ENCODE data around the gene WHAMM. TPM values are rescaled to one million over a fixed set of nuclear protein-coding genes. Genes with fewer than 3 reads are reported as not detected.

Gene WHAMM
- total RNA-seq, 2 experiments from 2014 or later, result 8.6 to 13.6 TPM

DNA sequence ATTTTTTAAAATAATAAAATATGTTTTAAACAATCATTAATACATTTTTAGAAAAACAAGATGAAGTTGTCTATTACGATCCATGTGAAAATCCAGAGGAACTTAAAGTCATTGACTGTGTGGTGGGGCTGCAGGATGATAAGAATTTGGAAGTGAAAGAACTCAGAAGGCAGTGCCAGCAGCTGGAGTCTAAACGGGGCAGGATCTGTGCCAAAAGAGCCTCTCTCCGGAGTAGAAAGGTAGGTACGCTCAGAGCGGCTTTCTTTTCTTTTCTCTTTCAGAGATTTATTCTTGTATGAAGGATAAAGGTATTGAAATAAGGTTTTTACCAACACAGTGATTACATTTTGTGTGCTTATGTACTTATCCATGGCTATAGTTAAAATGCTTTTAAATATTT lies 13.6 kb downstream of the WHAMM start:
- intact Hi-C loops (cut with micrococcal nuclease; ENCODE audit: unreplicated experiment), result no loop called here
- H4K20me1 ChIP-seq (ENCODE audit: insufficient read depth, low read length), result no peaks in the 10 kb centered on the region
- BruUV-seq (replicated peaks), result no TSS peak
- ChIA-PET POLR2A (no interaction called here), CTCF (ENCODE audit: unreplicated experiment) (no interaction called here)
- H3K36me3 ChIP-seq (ENCODE audit: insufficient read depth, low read length), result peaks cover 96% of the 10 kb centered on the region
- H3K4me3 ChIP-seq (ENCODE audit: low read depth, low read length, poor library complexity, severe bottlenecking), result no peak overlapping the region
- no peaks in the 10 kb centered on the region for H3K4me1 ChIP-seq (ENCODE audit: insufficient read depth, low read length, poor library complexity, severe bottlenecking)
- no peak overlapping the region for H3K27ac ChIP-seq (ENCODE audit: low read depth, low read length, poor library complexity, severe bottlenecking)
- DNase-seq (ENCODE audit: low spot score), result no peak
- no peak overlapping the region for H2AFZ ChIP-seq (ENCODE audit: low read length)
- TF ChIP-seq, protein P1, sequence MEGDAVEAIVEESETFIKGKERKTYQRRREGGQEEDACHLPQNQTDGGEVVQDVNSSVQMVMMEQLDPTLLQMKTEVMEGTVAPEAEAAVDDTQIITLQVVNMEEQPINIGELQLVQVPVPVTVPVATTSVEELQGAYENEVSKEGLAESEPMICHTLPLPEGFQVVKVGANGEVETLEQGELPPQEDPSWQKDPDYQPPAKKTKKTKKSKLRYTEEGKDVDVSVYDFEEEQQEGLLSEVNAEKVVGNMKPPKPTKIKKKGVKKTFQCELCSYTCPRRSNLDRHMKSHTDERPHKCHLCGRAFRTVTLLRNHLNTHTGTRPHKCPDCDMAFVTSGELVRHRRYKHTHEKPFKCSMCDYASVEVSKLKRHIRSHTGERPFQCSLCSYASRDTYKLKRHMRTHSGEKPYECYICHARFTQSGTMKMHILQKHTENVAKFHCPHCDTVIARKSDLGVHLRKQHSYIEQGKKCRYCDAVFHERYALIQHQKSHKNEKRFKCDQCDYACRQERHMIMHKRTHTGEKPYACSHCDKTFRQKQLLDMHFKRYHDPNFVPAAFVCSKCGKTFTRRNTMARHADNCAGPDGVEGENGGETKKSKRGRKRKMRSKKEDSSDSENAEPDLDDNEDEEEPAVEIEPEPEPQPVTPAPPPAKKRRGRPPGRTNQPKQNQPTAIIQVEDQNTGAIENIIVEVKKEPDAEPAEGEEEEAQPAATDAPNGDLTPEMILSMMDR (conservative IDR thresholded peaks at IDR 0.05; ENCODE audit: low read length), result no peak
- no peak for TF ChIP-seq EZH2phosphoT487 (IDR thresholded peaks at IDR 0.05; ENCODE audit: borderline replicate concordance, low read depth, low read length)
- no peaks in the 10 kb centered on the region; the same call in 1 of the 2 replicates for H3K79me2 ChIP-seq (ENCODE audit: insufficient read depth, low read depth, low read length)
- H3K9me3 ChIP-seq (ENCODE audit: low read length), result no peaks in the 10 kb centered on the region
- H3K4me2 ChIP-seq (ENCODE audit: low read length), result no peak overlapping the region
- no peaks in the 10 kb centered on the region for H3K9me2 ChIP-seq (ENCODE audit: insufficient read depth, low read length)

DNA sequence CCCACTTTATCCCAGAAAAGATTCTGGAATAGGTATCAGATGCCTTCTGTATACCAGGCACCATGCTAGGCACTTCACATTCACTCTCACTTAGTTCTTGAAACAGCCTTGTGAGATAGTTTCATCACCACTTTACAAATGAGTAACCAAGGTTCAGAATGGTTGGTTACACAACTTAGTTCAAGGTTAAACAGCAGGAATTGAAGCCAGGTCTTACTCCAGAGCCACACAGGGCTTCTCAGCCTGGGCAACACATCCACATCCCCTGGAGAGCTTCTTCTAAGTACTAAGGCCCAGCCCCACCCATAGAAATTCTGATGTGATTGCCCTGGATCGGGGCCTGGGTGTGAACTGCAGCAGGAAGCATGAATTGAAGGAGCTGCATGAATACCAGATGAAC lies 18.6 kb downstream of the WHAMM start:
- H3K27ac ChIP-seq (ENCODE audit: low read depth, low read length, poor library complexity, severe bottlenecking), result no peak overlapping the region
- TF ChIP-seq EZH2phosphoT487 (IDR thresholded peaks at IDR 0.05; ENCODE audit: borderline replicate concordance, low read depth, low read length), result no peak
- TF ChIP-seq, protein P1 (conservative IDR thresholded peaks at IDR 0.05; ENCODE audit: low read length), result no peak
- no peaks in the 10 kb centered on the region for H3K79me2 ChIP-seq (ENCODE audit: insufficient read depth, low read depth, low read length)
- no peak overlapping the region for H2AFZ ChIP-seq (ENCODE audit: low read length)
- POLR2A ChIA-PET, result no interaction called here
- intact Hi-C loops (cut with micrococcal nuclease; ENCODE audit: unreplicated experiment), result no loop called here
- H3K4me3 ChIP-seq (ENCODE audit: low read depth, low read length, poor library complexity, severe bottlenecking), result no peak overlapping the region
- no TSS peak for BruUV-seq (replicated peaks)
- H4K20me1 ChIP-seq (ENCODE audit: insufficient read depth, low read length), result no peaks in the 10 kb centered on the region
- H3K4me1 ChIP-seq (ENCODE audit: insufficient read depth, low read length, poor library complexity, severe bottlenecking), result no peaks in the 10 kb centered on the region
- CTCF ChIA-PET (ENCODE audit: unreplicated experiment), result no interaction called here
- no peaks in the 10 kb centered on the region for H3K9me2 ChIP-seq (ENCODE audit: insufficient read depth, low read length)
- H3K36me3 ChIP-seq (ENCODE audit: insufficient read depth, low read length), result peaks cover 96% of the 10 kb centered on the region
- H3K4me2 ChIP-seq (ENCODE audit: low read length), result no peak overlapping the region
- H3K9me3 ChIP-seq (ENCODE audit: low read length), result no peaks in the 10 kb centered on the region
- no peak for DNase-seq (ENCODE audit: low spot score)

DNA sequence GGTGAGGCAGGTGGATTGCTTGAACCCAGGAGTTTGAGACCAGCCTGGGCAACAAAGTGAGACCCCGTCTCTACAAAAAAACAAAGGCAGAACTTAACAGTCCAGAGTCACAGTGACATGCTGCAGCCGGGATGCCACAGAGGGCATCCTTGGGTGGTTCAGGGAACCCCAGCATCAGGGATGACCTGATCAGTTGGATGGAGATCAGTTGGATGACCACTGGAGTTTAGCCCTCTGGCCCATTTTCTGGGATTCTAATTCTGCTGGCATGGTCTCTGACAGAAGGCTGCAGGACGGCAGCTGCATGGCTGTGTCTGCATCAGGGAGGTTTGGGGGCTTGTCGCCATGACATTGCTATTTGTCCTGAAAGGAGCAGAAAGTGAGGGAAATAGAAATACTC lies 19.8 kb downstream of the WHAMM start:
- no peak for DNase-seq (ENCODE audit: low spot score)
- POLR2A ChIA-PET, result interaction anchor here (1.0 kb wide), 1 partner anchor 49 kb away, joined by 3 read pairs; no protein-coding TSS in a partner anchor
- no peak overlapping the region for H3K4me2 ChIP-seq (ENCODE audit: low read length)
- no peaks in the 10 kb centered on the region for H3K79me2 ChIP-seq (ENCODE audit: insufficient read depth, low read depth, low read length)
- no peak overlapping the region for H2AFZ ChIP-seq (ENCODE audit: low read length)
- H3K36me3 ChIP-seq (ENCODE audit: insufficient read depth, low read length), result peaks cover 96% of the 10 kb centered on the region
- no peaks in the 10 kb centered on the region for H3K4me1 ChIP-seq (ENCODE audit: insufficient read depth, low read length, poor library complexity, severe bottlenecking)
- H3K4me3 ChIP-seq (ENCODE audit: low read depth, low read length, poor library complexity, severe bottlenecking), result no peak overlapping the region
- H4K20me1 ChIP-seq (ENCODE audit: insufficient read depth, low read length), result no peaks in the 10 kb centered on the region
- BruUV-seq (replicated peaks), result no TSS peak
- no peaks in the 10 kb centered on the region for H3K9me3 ChIP-seq (ENCODE audit: low read length)
- intact Hi-C loops (cut with micrococcal nuclease; ENCODE audit: unreplicated experiment), result no loop called here
- CTCF ChIA-PET (ENCODE audit: unreplicated experiment), result no interaction called here
- TF ChIP-seq EZH2phosphoT487 (IDR thresholded peaks at IDR 0.05; ENCODE audit: borderline replicate concordance, low read depth, low read length), result no peak
- TF ChIP-seq, protein P1 (conservative IDR thresholded peaks at IDR 0.05; ENCODE audit: low read length), result no peak
- H3K9me2 ChIP-seq (ENCODE audit: insufficient read depth, low read length), result no peaks in the 10 kb centered on the region
- H3K27ac ChIP-seq (ENCODE audit: low read depth, low read length, poor library complexity, severe bottlenecking), result no peak overlapping the region
